GM21576 (cell line): Measurements from ENCODE around the gene ATXN2.
"Not testable (repeated sequence)": the region's sequence is repeated elsewhere in the genome, so short reads cannot be mapped to it uniquely, and the experiment has no call there.

Experiments
- ATAC-seq: cut with Tn5 transposase; IDR thresholded peaks from one replicate; pipeline ENCODE4 v1.9.1; 2021; ENCODE audit warnings: mild to moderate bottlenecking, moderate library complexity; ENCODE audit not compliant: unreplicated experiment

The ATXN2 gene

DNA sequence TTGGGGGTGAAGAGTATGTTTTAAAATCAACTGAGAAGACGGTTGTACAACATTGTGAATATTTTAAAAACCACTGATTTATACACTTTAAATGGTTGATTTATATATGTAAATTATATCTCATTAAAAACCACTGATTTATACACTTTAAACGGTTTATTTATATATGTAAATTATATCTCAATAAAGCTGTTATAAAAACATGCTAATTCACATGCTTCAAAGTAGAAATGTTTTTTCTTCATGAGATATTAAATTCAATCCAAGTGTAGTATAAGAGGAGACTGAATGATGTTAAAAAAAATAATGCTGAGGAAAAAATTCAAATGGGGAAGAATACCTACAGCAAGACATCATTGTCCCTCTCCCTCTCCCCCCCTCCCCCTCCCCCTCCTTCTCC lies 92.9 kb downstream of the ATXN2 start:
- no peak for ATAC-seq

DNA sequence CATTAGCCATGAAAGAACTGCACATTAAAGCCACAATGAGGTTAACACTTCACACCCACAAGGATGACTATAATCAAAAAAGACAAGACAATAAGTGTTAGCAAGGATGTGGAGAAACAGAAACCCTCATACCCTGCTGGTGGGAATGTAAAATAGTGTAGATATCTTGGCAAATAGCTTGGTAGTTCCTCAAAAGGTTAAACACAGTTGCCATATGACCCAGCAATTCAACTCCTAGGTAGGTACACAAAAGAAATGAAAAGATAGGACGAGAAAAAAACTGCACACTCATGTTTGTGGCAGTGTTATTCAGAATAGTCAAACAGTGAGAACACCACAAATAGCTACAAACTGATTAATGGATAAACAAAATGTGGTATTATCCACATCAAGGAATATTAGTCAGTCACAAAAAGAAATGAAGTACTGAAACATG lies 93.5 kb downstream of the ATXN2 start:
- no peak for ATAC-seq

DNA sequence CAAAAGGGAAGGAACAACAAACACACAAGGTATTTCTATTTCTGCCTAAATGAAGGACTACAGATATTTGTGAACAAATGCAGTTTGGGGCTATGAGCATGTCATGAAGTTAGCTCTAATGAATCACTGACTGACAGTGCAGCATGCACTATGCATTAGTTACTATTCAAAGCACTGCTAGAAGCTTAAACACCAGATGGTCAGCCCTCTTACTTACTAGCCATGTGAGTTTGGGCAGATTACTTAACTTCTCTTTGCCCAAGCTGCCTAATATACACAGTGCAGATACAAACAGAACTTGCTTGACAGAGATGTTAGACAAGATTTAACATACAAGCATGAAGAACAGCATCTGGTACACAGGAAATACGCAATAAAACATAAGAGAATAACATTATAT lies 96.0 kb downstream of the ATXN2 start:
- ATAC-seq, result no peak

DNA sequence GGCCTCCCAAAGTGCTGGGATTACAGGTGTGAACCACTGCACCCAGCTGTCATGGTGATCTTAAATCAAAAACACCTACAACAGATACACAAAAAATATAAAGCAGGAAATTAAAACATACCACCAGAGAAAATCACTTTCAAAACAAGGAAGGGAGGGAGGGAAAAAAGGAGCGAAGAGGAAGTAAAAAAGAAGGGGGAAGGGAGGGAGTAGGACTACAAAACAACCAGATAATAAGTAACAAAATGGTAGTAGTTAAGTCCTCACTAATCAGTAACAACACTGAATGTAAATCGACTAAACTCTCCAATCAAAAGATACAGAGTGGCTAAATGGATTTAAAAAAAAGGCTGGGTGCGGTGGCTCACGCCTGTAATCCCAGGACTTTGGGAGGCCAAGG lies 104.4 kb downstream of the ATXN2 start:
- ATAC-seq, result no peak

DNA sequence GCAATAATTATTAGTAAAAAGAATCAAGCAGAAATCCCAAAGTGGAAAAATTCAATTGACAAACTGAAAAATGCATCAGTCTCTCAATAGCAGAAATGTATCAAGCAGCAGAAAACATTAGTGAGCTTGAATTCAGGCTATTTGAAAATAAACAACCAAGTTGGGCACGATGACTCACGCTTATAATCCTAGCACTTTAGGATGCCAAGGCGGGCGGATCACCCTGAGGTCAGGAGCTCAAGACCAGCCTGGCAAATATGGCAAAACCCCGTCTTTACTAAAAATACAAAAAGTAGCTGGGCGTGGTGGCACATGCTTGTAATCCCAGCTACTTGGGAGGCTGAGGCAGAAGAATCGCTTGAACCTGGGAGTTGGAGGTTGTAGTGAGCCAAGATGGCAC lies 106.1 kb downstream of the ATXN2 start:
- ATAC-seq, result not testable (repeated sequence)

DNA sequence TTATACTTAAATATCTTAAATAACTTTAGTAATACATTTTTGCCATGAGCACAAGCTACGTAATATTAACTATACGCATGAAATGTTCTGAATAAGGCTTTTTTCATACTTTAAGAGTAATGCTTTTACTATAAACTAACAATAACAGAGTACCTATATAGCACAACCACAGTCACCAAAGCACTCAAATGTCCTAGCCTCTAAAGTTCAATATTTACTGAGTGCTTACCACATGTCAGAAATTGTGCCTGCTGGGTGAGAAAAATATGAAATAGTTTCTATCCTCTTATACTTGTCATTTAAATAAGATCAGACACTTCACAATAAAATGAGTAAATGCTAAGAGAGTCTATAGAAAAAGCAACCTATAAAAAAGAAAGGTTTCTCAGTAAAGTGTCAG lies 110.3 kb downstream of the ATXN2 start:
- ATAC-seq, result no peak

DNA sequence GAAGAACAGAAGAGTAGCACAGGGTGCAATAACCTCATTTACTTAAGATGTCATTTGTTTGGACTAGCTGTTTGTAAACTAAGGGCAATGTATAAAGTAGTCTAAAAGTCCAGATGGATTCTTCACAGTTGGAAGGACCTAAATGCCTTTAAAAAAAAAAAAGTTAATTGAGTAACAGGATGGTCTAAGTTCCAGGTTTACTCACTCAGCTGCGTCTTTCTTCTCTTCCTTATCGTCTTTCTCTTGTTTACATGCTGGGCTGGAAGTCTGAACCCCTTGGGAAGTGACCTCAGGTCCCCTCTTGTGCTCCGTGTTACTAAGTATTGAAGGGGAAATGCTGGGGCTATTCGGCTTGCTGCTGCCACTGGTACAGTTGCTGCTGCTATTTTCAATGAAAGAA lies 110.8 kb downstream of the ATXN2 start:
- ATAC-seq, result no peak

DNA sequence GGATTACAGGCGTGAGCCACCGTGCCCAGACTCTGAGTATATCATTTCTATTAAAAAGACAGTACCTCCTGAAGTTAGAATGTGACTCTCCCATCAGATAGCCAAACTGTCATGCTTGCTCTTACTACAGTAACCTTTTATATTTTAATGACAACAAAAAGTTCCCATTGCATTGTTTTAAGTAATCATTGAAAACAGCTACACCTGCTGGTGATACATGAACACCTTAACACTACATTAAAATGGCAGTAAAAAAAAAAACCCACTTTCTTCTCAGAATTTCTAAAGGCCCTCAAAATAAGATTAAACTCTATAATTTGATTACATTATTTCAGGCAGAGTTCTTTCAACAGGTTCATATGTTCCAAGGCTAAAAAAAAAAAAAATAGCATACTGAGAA lies 116.7 kb downstream of the ATXN2 start:
- ATAC-seq, result no peak

DNA sequence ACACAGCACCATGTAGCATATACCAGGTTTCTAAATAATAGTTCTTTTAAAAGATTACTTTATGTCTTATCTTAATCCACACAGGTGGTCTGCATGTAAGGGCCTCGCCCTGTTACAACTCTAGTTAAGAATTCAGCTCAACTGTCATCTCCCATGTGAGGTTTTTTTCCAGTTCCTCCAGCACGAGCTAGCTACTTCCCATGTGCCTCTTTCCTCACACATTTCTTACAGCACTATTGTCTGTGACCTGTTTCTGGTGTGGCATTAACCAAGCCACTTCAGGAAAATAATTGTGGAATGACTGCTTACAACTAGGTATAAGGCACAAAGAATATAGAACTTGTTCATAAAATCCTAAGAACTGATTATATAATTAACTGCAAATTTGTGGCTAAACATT lies 127.9 kb downstream of the ATXN2 start:
- ATAC-seq, result no peak

DNA sequence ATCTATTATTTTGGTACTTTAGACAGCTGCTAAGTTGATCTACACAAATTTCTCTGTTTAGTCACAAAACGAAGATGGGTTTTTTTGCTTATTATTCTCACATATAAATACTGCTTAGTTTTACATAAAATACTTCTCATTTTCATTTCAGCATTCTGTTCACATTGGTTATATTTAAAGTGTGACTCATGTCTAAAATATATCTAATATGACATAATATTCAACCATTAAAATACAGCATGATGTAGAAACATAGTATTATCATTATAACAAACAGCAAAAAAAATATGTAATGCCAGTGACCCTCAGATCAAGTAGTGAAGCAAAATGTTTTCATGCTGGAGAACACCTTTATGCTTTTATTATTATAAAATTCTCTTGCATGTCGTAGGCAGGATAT lies 129.7 kb downstream of the ATXN2 start:
- no peak for ATAC-seq

DNA sequence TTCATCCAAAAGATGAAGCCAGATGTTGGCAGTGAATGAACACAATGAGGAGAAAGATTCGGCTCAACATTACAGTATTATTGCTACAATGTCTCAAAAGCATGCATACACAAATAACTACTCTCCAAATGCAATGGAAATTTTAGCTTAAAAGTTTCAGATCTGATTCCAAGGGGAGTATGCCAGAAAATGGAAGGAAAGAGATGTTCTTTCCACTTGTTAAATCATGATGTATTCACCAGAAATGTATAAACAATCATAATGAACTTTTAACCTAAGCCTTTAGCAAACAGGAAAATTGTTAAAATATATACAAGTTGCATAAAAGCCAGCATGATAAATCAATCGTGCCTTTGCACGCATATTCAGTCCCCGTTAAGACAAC lies 131.3 kb downstream of the ATXN2 start:
- no peak for ATAC-seq

DNA sequence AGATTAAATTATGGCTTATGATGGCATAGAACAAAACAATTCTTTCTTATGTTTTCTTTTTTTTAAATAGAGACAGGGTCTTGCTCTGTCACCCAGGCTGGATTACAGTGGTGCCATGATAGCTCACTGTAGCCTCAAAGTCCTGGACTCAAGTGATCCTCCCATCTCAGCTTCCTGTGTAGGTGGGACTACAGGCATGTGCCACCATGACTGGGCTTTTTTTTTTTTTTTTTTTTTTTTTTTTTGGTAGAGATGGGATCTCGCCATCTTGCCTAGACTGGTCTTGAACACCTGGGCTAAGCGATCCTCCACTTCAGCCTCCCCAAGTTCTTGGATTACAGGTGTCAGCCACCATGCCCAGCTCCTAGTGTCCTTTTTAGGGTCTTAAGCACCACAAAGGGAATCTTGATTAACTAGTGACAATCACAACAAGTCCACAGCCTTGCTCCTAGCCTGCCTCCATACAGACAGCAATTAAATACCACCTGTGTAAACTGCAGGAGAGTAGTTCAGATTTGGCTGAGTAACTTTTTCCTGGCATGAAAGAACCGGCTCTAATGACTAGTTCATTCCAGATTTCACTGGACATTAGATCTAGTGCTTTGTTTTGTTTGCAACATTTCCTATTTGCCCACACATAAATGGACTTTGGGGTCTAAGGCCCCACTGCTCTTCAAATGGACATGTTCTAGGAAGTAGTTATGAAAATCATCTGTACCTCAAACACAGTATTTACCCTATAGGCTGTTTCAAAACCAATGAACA lies 131.8 kb downstream of the ATXN2 start:
- ATAC-seq, result no peak

DNA sequence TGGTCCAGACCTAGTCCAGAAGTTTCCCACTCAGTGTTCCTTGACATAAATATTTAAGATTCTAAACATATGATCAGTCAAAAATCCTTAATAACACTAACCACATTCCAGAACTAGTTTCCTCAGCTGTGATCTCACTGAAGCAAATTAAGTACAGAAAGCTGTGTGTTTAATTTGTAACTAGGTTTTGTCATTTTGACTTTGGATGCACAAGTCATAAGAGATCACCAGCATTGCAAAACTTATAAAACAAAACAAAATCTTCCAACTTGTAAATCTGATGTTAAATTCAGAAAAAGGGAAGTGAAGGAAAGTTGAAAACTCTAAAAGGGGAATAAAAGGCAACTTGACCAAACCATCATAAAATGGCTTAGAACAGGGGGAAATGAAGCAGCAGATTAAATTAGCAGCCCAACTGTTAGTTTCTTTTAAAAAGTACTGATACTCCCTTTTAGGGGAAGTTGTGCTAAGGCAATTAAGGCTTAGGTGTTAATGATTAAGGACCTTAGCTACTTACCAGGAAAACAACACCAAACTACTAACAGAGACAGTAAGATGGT lies 136.8 kb downstream of the ATXN2 start:
- ATAC-seq, result no peak

DNA sequence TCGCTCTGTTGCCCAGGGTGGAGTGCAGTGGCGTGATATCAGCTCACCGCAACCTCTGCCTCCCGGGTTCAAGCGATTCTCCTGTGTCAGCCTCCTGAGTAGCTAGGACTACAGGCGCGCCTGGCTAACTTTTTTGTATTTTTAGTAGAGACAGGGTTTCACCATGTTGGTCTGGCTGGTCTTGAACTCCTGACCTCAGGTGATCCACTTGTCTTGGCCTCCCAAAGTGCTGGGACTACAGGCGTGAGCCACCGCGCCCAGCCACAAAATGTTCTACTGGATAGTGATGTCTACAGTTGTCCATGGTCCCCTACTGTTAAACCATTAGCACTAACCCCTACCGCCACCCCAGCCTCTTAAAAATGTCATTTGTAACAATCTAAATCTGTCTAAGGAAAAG lies 139.0 kb downstream of the ATXN2 start:
- ATAC-seq, result not testable (repeated sequence)

DNA sequence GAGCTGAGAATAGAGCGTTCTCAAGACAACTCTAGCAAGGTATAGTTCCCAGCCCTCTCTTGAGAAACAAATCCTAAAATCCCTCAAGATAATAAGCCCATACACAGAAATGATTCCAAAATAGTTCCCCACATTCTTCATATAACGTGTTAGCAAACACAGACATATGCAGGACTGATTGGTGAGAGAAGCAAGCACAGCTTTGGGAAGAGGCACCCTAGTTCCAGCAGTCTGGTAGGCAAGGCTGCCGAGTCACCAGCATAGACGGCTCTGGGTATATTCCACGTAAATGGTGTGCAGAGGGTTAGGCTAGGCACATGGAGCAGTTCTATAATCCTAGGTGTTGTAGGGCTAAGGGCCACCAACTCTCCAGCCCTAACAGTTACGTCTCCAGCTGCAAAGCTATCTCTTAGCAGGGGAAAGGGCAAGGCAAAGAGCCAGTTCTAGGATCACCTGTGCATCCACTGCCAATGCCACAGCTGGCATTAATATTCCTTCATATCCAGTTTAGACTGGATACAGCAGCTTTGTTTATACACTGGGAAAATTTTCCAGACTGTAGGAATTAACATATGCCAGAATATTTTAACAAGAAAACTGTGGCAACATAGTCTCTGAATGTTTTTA lies 140.5 kb downstream of the ATXN2 start:
- ATAC-seq, result no peak

DNA sequence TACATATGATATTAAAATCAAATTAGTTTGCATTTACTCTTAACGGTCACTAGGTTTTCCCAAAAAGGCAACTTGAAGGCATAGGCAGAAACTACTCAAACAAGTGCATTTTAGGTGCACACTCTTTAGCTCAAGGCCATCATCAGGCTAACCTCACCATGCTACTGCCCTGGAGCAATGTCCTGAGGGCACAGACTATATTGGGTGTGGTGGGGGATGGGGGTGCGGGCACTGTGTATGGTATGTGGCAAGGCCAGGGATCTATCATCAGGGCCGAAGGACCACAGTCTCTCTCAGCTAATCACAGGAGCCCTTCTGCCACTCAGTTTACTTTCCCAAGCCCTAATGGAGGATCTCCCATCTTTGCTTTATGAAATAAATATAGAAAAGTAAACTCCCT lies 141.5 kb downstream of the ATXN2 start:
- ATAC-seq, result no peak

DNA sequence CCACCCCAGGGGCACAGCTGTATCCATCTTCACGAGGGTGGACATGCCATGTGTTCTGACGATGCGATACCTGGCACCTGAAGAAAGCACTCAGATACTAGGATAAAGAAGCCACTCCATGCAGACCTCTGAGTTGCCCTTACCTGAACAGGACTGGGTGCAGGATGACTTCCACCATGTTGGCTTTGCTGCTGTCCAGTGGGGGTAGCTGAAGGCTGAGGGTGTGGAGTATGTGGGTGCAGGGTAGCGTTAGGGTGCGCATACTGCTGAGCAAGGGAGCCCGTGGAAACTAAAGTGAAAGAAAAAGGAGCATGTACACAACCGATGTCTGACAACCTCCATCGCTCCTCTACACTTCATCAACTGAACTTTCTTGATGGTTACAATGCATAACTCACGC lies 142.0 kb downstream of the ATXN2 start:
- no peak for ATAC-seq

DNA sequence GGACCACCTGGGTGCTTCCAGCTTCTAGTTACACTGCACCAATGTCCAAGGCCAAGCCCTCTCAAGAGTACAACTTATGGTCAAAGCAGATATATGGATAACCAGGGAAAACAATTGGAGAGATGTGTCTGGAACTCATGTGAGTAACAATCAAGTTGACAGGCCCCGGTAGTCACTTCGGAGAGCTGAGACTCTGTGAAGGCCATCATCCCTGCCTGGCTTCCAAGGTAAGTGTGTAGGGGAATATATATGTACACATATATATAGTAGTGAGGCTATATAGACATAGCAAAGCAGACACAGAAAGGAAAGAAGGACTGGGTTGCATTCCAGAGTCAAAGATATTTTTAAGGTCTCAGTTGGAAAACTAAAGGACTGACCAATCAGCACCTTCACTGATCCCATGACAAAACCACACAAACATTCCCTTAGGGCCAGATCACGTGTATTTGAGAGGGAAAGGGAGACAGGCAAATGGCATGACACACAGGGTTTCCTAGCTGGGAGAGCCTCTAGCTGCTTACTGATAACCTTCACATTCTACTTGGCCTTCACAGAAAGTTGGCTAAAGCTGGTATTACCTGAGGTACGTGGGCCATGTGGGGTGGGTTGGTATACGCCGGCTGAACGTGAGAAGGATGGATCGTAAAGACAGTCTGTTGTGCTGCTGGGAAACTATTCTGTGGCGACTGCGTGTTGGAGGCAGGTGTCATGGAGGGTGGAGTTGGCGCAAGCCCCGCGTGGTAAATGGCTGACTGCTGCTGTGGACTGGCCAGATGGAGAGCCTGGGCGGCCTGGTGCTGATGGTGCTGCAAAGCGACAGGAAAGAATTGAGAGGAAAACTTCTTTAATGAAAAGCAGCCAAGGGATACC lies 143.4 kb downstream of the ATXN2 start:
- ATAC-seq, result no peak

DNA sequence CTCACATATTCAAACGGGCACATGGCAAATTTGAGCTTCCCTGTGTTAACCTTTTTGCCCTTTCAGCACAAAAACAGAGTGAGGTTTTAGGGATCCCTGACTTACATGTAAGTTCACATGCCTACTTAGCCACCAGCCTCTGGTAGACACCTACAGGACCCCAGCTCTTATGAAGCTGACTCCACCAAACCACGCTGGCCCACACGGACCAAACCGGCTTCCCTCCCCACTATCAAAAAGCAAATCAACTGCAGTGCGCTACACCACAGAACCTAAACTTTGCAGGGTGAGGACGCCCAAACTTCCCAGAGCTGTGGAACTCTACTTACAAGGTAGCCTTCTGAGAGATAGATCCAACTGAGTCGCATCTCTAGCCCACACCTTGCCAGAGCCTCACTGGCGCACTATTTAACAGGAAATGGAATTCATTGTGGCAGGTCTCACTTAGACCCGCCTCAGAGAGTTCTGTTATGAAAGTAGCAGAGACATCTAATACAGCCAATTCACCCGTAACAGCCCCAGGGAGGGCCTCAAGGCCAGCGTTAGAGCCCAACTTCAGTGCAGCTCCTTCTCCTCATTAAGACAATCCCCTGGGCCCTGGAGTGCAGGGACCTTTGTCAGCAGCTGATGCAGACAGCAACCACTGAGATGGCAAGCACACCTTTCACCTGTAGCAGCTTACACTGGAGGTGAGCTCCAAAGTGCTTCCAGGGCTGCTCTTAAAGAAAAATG lies 144.2 kb downstream of the ATXN2 start:
- ATAC-seq, result no peak

DNA sequence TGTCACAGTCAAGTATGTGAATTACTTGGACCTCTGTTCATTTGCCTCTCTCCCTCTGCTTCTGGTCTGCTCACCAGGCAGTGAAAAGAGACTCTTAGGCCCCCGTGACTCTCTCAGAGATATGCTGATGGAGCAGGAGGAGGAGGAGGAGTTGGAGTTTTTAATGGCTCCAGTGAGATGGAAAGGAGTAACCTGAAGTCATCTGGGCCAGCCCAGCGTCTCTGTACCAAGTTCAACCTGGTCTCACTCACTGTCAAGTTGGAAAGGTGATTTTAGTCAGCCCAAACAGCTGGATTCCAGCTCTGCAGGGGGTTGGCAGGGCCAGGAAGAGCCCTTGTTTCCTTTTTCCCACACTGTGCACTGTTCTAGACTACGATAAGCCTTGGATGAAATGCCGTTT lies 144.8 kb downstream of the ATXN2 start:
- no peak for ATAC-seq
